Fibroblast of the conjunctiva (primary cell): Measurements from ENCODE around the gene TH.
"Not testable (repeated sequence)": the region's sequence is repeated elsewhere in the genome, so short reads cannot be mapped to it uniquely, and the experiment has no call there.

Experiments
- DNase-seq: peaks from one replicate; pipeline ENCODE4 v3.0.0-alpha.2; 2010; ENCODE audit warnings: low read depth

The TH gene

DNA sequence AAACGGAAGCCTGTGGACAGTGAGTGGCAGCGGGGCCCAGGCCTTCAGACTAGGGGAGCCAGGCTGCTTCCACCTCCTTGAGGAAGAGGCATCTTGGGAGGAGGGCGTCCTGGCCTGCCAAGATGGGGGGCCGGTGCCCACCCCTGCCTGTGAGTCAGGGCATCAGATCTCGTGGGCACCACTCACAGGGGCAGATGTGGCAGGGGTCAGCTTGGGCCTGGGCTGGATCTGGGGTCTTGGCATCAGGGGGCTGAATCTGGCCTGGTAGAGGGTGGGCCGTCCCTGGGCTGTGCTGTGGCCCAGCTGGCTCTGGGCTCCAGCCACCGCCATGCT, 24.1 kb upstream of the TH start:
- DNase-seq = no peak

GRCh38 chr11:2194877-2195755, 23.5 kb upstream of the TH start:
- no peak for DNase-seq

DNA sequence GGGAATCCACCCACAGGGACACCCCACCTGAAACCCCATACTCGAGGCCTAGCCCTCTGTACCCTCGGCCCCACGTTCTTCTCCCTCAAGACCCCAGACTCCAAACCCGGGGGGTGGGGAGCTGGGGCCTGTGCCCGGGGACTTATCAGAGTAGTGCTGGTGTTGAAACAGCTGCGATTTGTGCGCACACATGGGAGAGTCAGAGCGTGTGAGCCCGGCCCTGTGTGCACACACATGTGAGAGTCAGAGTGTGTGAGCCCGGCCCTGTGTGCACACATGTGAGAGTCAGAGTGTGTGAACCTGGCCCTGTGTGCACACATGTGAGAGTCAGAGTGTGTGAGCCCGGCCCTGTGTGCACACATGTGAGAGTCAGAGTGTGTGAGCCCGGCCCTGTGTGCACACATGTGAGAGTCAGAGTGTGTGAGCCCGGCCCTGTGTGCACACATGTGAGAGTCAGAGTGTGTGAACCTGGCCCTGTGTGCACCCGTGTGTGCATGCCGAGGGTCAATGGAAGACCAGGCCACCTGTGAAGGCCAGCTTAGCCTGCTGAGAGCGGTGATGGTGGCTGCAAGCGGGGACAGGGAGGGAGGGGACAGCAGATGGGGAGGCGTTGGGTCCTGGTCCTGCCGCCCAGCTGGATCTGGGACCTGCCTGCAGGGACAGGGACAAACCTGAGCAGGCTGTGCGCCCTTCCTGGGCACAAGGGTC, 22.4 kb upstream of the TH start:
- DNase-seq = not testable (repeated sequence)

GRCh38 chr11:2193099-2193887, 21.7 kb upstream of the TH start:
- no peak for DNase-seq

- no peak for DNase-seq
Observed at GRCh38 chr11:2192435-2192834, 20.8 kb upstream of the TH start.

DNA sequence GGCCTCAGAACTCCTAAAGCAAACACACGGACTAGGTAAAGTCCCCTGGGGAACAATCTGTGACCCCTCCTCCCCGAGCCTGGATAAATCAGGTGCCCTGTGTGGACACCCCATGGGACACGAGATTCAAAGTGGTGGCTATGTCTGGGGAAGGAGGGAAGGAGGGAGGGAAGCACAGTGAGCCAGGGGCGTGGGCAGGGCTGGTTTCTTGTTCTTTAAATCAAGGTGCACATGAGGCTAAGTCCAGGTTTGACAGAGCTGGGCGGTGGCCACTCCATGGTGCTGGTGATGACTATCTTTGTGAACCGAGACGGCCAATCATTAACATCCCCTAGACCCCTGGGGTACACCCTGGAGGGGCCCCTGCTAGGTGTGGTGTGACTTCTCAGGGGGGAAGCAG, 20.3 kb upstream of the TH start:
- no peak for DNase-seq

GRCh38 chr11:2190657-2191471, 19.2 kb upstream of the TH start:
- no peak for DNase-seq

DNA sequence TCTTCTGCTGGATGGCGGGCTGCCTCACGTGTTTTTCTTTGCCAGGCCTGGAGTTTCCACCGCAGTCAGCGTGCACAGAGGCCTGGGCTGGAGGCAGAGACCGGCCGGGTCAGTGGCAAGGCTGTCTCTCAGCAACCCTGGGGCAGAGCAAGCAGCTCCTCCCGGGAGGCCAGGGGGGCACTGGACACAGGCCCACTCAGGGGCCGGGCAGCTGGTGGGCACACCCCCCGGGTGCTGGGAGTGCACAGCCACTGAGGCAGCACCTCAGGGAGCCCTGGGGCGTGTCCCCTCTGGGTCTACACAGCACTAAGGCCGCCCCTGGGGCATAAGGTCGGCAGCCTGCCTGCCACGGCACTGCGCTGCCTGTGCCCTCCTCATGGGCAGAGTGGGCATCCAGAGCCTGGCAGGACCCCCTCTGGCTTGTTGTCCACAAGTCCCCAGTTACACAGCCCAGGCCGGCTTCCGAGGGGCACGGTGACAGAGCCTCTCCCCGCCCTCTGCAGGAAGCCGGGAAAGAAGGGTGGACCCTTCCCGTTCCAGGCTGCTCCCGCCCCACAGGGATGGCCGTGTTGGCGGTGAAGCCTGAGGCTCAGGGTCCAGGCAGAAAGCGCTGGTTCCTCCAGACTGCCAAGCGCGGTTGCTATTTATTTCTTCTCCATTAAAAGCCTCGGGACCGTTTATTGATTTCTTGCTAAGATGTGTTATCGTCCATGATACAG, 18.5 kb upstream of the TH start:
- no peak for DNase-seq

- DNase-seq = no peak
Observed at GRCh38 chr11:2188745-2189144, 17.1 kb upstream of the TH start.

DNA sequence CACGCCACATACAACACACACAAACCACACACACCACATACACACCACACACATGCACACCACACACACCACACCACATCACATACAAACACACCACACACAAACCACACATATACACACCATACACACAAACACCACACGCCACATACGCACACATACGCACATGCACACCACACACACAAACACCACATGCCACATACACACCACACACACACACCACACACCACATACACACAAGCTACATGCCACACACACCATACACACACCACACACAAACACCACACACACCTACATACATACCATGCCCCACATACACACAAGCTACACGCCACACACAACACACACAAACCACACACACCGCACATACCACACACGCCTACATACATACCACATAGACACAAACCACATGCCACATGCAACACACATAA, 15.7 kb upstream of the TH start:
- no peak for DNase-seq

DNA sequence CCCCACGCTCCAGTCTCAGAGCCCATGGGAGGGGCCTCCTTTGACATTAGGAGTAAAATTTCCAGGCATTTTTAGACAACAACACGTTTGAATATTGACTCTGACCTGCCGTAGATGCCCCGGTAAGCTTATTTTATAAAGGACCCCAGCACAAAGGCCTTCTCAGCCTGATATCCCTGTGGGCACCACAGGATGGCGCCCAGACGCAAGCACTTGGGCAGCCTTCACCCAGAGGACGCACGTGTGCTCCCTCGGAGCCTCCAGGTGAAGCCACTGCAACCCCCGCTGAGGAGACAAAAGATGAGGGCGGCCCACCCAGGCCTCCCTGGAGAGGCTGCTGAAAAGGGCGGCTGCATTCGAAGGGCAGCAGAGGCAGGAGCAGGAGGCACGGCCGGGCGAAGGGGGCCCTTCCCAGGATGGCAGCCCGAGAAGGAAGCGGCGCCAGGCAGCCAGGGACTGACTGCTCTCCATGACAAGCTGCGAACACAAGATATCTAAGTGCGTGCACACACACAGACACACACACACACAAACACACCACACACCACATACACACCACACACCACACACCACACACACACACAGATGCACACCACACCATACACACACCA, 15.2 kb upstream of the TH start:
- DNase-seq = no peak

GRCh38 chr11:2185324-2186085, 13.9 kb upstream of the TH start:
- no peak for DNase-seq

DNA sequence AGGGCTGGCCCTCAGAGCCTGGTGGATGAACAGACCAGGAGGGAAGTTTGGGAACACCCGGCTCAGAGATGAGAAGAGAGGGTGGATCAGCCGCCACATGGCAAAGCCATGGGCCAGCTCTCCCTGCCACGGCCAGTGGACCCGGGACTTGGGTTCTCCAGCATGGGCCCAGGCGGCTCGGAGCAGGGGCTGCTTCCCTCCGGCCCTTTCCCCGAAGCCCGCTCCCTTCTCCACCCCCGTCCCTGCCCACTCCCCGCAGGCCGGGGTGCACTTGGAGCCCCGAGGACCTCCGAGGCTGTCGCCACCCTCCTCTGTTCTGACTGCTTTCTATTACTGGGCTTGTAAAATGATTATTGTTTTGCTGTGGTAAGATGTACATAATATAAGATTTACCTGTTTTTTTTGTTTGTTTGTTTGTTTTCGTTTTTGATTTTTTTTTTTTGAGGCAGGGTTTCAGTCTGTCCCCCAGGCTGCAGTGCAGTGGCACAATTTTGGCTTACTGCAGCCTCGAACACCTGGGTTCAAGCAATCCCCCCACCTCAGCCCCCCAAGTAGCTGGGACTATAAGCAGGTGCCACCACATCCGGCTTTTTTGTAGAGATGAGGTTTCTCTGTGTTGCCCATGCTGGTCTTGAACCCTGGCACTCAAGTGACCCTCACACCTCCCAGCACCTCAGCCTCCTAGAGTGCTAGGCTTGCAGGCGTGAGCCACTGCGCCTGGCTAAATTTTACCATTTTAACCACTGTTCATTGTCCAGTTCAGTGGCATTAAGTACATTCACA, 11.3 kb upstream of the TH start:
- no peak for DNase-seq

- DNase-seq = no peak
Observed at GRCh38 chr11:2182075-2182474, 10.5 kb upstream of the TH start.

GRCh38 chr11:2180789-2181370, 9.3 kb upstream of the TH start:
- DNase-seq = no peak

DNA sequence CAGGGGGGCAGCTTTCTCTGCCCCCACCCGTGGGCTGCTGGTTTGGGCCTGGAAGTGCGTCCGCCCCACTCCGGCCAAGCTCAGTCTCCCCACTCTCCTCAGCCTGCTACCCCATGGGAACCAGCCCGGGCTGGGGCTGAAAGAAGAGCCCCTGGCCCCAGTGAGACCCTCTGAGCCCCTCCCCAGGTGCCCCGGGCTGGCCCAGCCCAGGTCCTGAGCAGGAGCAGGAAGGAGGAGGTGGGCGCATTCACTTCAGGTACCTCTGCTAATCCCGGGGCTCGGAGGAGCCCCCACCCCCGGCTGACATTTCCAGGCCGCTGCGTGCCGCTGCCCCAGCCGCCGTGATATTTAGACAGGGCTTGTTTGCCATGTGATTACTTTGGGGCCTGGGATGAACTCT, 8.7 kb upstream of the TH start:
- DNase-seq = no peak

- no peak for DNase-seq
Observed at GRCh38 chr11:2179516-2179915, 7.9 kb upstream of the TH start.

GRCh38 chr11:2178906-2179494, 7.4 kb upstream of the TH start:
- DNase-seq = no peak
